NCI-H345 (cell line): ENCODE measurements around the gene ADAM10.

Source experiments
- DNase-seq: peaks from one replicate; lab custom pipeline; 2025; lab: John Stamatoyannopoulos, UW

Gene ADAM10

GRCh38 chr15:58551764-58552504, 197.6 kb downstream of the ADAM10 start:
- no peak for DNase-seq

- no peak for DNase-seq
Observed at GRCh38 chr15:58551084-58551763, 198.3 kb downstream of the ADAM10 start.

- no peak for DNase-seq
Observed at GRCh38 chr15:58549785-58550074, 199.8 kb downstream of the ADAM10 start.

- no peak for DNase-seq
Observed at GRCh38 chr15:58549013-58549784, 200.3 kb downstream of the ADAM10 start.

DNA sequence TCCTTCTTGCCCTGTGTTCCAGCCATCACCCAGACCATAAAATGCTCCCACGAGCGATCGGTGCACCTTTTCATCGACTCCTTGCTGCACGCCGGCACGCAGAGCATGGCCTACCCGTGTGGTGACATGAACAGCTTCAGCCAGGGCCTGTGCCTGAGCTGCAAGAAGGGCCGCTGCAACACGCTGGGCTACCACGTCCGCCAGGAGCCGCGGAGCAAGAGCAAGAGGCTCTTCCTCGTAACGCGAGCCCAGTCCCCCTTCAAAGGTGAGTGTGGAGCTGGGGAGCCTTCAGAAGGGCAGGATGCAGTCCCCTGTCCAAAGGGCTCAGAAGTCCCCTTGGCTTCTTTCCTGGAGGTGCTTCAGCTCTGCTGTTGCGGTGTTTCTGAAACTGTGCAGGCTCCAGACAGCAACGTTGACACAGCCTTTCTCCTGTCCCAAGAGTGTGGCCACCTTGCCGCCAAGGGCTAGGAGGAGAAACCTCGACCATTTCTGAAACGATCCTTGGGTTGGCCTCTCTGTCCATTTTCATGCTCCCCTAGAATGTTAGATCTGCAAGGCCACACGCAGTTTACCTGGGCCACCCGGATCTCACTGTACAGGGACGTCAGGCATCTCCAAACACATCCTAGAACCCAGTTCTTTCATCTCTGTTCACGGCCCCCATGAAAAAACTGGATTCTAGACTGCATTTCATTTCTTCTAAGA, 201.0 kb downstream of the ADAM10 start:
- no peak for DNase-seq

GRCh38 chr15:58547628-58548307, 201.7 kb downstream of the ADAM10 start:
- DNase-seq = no peak

DNA sequence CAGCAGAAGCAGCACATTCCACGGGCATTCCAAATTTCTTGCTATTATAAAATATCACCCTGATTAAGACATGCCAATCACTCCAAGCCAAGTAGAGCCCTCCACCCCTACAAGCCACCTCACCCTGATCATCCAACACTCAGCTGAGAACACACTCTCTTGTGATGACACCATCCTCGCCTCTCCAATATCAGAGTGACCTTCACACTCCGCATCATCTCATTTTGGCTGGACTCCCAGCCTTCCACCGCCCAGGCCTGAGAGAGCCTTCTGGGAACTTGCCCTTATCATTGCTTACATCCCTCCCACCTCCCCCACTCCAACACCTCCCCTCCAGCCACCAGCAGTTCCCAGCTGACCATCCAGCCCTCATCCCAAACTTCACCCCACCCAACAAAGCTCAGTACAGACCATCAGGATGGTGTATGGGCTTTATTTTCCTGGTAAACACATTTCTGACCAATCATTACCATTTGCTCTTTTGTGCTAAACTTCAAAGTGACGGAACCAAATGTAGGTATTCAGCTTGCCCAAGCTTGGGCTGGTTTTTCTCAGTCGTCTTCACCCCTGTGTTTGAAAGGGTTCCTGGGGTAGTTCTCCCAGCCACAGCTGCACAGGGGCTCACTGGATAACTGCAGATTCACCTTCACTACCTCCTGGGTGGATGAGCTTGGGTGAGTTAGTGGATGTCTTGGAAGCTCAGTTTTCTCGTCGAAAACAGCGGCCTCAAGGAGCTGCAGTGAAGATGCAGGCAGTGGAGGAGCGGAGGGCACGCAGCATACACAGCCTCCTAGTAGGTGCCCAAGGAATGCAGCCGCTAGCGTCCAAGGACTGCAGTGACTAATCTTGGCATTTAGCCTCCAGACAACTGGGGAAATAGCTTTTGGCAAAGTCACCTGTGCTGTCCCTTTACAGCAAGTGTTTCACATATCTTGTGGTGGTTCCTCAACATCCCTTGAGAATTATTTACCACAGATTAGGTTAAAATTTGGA, 202.6 kb downstream of the ADAM10 start:
- DNase-seq = peak; percentile 24

DNA sequence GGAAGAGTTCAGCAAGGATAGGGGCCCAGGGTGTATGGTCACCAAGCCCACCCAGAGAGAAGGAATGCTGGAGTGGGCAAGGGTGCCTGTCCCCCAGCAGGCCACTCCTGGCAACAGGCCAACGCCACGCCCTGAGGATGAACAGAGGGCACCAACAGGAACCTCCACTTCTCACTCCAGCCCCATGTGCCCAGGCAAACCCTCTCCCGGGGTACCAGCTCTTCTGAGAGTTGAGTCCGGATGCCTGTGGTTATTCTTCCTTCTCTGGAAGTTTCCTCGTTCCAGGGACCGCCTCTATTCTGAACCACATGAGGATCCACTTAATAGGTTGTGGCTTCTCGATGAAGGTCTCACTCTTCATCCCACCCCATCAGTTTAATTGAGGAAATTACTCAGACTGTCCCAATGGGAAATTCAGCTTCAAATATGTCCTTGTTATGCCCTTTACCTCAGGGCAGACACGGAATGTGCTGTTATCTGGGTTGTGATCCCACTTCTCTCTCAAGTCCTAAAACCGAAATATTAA, 203.4 kb downstream of the ADAM10 start:
- DNase-seq = no peak

- DNase-seq = no peak
Observed at GRCh38 chr15:58545307-58546065, 204.0 kb downstream of the ADAM10 start.

DNA sequence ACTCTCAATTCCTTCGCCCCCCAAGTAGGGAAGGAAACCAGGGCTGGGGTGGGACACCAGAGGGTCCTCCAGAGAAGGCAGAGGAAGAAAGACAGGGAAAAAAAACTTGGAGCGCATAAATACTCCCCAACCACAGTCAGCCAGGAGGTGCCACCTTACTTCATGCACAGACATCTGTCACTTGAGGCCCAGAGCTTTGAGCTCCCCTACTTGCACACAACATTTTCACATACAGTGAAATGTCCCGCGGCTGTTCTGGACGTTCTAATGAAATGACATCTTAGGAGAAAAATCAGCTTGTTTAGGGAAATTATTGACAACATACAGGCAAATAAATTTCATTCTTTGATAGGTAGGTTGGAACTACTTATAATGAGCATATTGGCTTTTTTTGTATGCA, 204.8 kb downstream of the ADAM10 start:
- no peak for DNase-seq

GRCh38 chr15:58543664-58544335, 205.7 kb downstream of the ADAM10 start:
- DNase-seq = no peak

- no peak for DNase-seq
Observed at GRCh38 chr15:58541410-58542087, 208.0 kb downstream of the ADAM10 start.

- no peak for DNase-seq
Observed at GRCh38 chr15:58539548-58539947, 210.0 kb downstream of the ADAM10 start.

DNA sequence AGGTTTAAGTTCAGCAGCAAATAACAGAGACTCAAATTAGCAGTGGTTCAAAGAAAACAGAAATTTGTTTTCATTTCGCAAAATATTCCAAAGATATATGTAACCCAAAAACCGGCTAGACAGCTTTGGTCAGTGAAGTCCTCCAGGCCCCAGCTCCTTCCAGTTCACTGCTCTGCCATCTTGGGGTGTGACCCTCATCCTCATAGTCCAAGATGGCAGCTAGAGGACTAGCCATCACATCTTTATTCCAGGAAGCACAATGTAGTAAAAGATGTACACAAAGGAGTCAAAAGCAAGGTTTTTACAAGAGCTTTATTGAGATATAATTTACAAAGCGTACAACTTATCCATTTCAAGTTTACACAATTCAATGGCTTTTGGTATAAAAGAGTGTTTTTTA, 210.6 kb downstream of the ADAM10 start:
- no peak for DNase-seq
